ENCODE measurements around the gene CFAP70.
A peak's percentile ranks its signal among the peaks of the same experiment; 100 is the strongest.

Gene CFAP70

DNA sequence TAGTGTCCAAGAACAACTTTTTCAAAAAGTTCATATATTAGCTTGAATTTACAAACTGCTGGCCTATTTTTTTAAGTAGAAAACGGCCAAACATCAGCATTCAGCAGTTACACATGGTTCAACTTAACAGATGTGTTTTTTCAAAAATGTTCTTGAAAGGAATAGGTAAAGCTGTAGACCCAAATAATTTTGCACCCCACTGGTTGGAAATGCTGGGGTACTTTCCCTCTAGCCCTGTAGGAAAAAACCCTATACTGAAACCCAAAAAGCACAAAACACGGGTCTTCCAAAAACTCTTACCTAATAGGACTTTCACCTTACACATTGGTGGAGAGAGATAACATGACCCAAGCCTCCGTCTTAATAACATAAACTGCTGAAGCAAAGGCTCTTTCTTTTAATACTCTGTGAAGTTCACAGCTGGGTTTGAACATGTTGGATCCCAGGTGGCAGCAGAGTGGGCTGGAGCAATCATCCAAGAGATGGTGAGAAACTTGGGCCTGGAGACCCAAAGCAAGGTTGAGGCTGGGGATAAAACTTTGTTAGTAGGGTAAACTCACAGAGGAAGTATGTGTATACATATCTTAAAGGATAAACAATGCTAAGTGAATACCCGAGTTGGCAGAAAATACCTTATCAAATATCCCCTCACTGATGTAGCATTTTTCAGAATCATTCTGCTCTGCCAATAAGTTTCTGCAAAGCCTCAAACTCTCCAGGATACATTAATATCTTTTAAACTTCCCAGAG is 111.0 kb downstream of the CFAP70 start:
- H3K9ac ChIP-seq, result peak overlapping the region; percentile 83; the same call in 1 of the 2 replicates
- 0 out of 2 replicates have a peak, but pooled peaks cover 4% of the 10 kb centered on the region for H4K20me1 ChIP-seq (ENCODE audit: insufficient read depth)
- H3K79me2 ChIP-seq (ENCODE audit: insufficient read depth, low read depth), result peaks cover 71% of the 10 kb centered on the region
- TF ChIP-seq, protein P1, sequence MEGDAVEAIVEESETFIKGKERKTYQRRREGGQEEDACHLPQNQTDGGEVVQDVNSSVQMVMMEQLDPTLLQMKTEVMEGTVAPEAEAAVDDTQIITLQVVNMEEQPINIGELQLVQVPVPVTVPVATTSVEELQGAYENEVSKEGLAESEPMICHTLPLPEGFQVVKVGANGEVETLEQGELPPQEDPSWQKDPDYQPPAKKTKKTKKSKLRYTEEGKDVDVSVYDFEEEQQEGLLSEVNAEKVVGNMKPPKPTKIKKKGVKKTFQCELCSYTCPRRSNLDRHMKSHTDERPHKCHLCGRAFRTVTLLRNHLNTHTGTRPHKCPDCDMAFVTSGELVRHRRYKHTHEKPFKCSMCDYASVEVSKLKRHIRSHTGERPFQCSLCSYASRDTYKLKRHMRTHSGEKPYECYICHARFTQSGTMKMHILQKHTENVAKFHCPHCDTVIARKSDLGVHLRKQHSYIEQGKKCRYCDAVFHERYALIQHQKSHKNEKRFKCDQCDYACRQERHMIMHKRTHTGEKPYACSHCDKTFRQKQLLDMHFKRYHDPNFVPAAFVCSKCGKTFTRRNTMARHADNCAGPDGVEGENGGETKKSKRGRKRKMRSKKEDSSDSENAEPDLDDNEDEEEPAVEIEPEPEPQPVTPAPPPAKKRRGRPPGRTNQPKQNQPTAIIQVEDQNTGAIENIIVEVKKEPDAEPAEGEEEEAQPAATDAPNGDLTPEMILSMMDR (conservative IDR thresholded peaks at IDR 0.05; ENCODE audit: low read depth, low read length), result no peak; the same call in 1 of the 2 replicates
- H3K36me3 ChIP-seq (ENCODE audit: insufficient read depth), result no peaks in the 10 kb centered on the region
- H3K4me3 ChIP-seq (IDR thresholded peaks at IDR 0.05; ENCODE audit: insufficient read depth, low read depth, low read length), result no peak overlapping the region
- peak overlapping the region; percentile 78 for H3K4me2 ChIP-seq
- H3K27ac ChIP-seq, result peak overlapping the region; percentile 83
- H3K4me1 ChIP-seq (ENCODE audit: low read depth, poor library complexity, severe bottlenecking), result peaks cover 42% of the 10 kb centered on the region
- H3K27me3 ChIP-seq (ENCODE audit: insufficient read depth, low read depth), result no peaks in the 10 kb centered on the region
- peak overlapping the region; percentile 47 for H2AFZ ChIP-seq (ENCODE audit: low read depth)

GRCh38 chr10:73246646-73247508 is 111.8 kb downstream of the CFAP70 start, which contains the start of gene DNAJC9:
TSS of gene DNAJC9 (minus strand) at chr10:73247255. CDS start at chr10:73247189, 66 bp downstream.
- Histone ChIP-seq H3K27ac (peak within 1 kb of the TSS; percentile 83), H3K4me2 (peak within 1 kb of the TSS; percentile 78), H3K79me2 (ENCODE audit: insufficient read depth, low read depth) (peaks cover 67% of the 10 kb centered on the region), H3K4me1 (ENCODE audit: low read depth, poor library complexity, severe bottlenecking) (peaks cover 42% of the 10 kb centered on the region), H3K9ac (peak within 1 kb of the TSS; percentile 83), H3K36me3 (ENCODE audit: insufficient read depth) (no peaks in the 10 kb centered on the region), H4K20me1 (ENCODE audit: insufficient read depth) (0 out of 2 replicates have a peak, but pooled peaks cover 4% of the 10 kb centered on the region), H2AFZ (ENCODE audit: low read depth) (peak within 1 kb of the TSS; percentile 47), H3K4me3 (IDR thresholded peaks at IDR 0.05; ENCODE audit: insufficient read depth, low read depth, low read length) (no peak within 1 kb of the TSS), H3K27me3 (ENCODE audit: insufficient read depth, low read depth) (no peaks in the 10 kb centered on the region)
- TF ChIP-seq, protein P1 (conservative IDR thresholded peaks at IDR 0.05; ENCODE audit: low read depth, low read length), result no peak

GRCh38 chr10:73246322-73246645 is 112.4 kb downstream of the CFAP70 start:
- no peaks in the 10 kb centered on the region; the same call in 1 of the 2 replicates for H3K36me3 ChIP-seq (ENCODE audit: insufficient read depth)
- peak overlapping the region; percentile 83 for H3K9ac ChIP-seq
- H2AFZ ChIP-seq (ENCODE audit: low read depth), result peak overlapping the region; percentile 47
- peak overlapping the region; percentile 83; the same call in 1 of the 2 replicates for H3K27ac ChIP-seq
- peaks cover 42% of the 10 kb centered on the region for H3K4me1 ChIP-seq (ENCODE audit: low read depth, poor library complexity, severe bottlenecking)
- peaks cover 61% of the 10 kb centered on the region for H3K79me2 ChIP-seq (ENCODE audit: insufficient read depth, low read depth)
- peak overlapping the region; percentile 73 for H3K4me2 ChIP-seq
- H4K20me1 ChIP-seq (ENCODE audit: insufficient read depth), result 0 out of 2 replicates have a peak, but pooled peaks cover 4% of the 10 kb centered on the region
- no peak overlapping the region for H3K4me3 ChIP-seq (IDR thresholded peaks at IDR 0.05; ENCODE audit: insufficient read depth, low read depth, low read length)
- no peaks in the 10 kb centered on the region for H3K27me3 ChIP-seq (ENCODE audit: insufficient read depth, low read depth)
- TF ChIP-seq, protein P1 (conservative IDR thresholded peaks at IDR 0.05; ENCODE audit: low read depth, low read length), result no peak

GRCh38 chr10:73244866-73245477 is 113.7 kb downstream of the CFAP70 start:
- Histone ChIP-seq H4K20me1 (ENCODE audit: insufficient read depth) (0 out of 2 replicates have a peak, but pooled peaks cover 4% of the 10 kb centered on the region), H3K4me3 (IDR thresholded peaks at IDR 0.05; ENCODE audit: insufficient read depth, low read depth, low read length) (no peak overlapping the region), H3K4me1 (ENCODE audit: low read depth, poor library complexity, severe bottlenecking) (peaks cover 39% of the 10 kb centered on the region), H3K27ac (no peak overlapping the region), H3K79me2 (ENCODE audit: insufficient read depth, low read depth) (peaks cover 51% of the 10 kb centered on the region), H3K36me3 (ENCODE audit: insufficient read depth) (no peaks in the 10 kb centered on the region; the same call in 1 of the 2 replicates), H2AFZ (ENCODE audit: low read depth) (no peak overlapping the region), H3K27me3 (ENCODE audit: insufficient read depth, low read depth) (no peaks in the 10 kb centered on the region), H3K4me2 (peak overlapping the region; percentile 73), H3K9ac (no peak overlapping the region; the same call in 1 of the 2 replicates)
- TF ChIP-seq, protein P1 (conservative IDR thresholded peaks at IDR 0.05; ENCODE audit: low read depth, low read length), result no peak

All from KMS-11 (cell line).